NCI-H1417 (cell line): ENCODE data around the gene ATP8B1.

ENCODE experiments used
- DNase-seq, 3 experiments: peaks; one replicate each; lab custom pipeline; 2025; lab: John Stamatoyannopoulos, UW

The ATP8B1 gene

DNA sequence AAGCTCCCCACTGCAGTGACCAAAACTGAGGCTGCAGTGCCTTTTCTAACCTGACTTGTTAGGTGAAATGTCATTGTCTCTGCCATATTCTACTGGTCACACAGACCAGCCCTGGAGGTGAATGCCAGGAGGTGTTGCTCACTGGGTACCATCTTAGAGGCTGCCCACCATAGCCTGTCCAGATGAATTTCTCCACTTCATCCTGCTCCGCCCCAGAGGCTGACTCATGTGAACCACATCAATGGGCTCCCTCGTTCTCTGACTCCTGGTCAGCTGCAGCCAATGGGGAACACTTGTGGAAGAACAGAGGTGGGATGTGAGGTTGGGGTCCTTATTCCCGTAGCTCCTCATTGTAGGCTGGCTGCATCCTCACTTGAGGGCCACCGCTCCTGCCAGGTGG is 178.1 kb downstream of the ATP8B1 start:
- DNase-seq = no peak

DNA sequence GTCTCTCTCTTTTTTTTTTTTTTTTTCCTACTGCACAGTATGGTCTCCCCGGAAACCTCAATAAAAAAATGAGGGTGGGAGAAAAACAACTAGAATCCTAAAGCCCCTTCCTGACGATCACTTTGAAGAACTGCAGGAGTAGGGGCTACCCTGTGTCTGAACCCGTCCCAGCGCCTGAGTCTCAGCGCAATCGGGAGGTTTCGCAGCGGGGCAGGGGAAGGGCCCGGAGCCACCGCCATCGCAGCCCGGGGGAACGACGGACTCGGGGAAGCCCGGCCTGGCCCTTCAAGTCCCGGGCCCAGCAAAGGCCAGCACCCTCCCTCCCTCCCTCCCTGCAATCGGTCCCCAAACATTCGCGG is 181.9 kb downstream of the ATP8B1 start:
- DNase-seq = no peak

DNA sequence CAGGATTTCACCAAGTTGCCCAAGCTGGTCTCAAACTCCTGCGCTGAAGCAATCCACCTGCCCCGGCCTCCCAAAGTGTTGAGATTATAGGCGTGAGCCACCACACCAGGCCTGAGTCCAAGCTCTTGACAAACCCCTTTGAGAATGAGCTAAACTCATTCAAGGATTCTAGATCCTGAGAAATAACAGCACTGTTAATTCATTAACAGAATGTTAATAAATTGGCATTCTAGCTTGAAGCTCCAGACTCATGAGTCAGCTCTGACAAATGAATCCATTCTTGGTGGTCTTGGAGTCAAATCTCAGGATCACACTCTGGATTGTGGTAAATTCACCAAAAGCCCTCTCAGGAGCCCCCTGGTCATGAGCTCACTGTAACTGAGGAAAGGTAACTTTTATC is 183.2 kb downstream of the ATP8B1 start:
- no peak for DNase-seq

DNA sequence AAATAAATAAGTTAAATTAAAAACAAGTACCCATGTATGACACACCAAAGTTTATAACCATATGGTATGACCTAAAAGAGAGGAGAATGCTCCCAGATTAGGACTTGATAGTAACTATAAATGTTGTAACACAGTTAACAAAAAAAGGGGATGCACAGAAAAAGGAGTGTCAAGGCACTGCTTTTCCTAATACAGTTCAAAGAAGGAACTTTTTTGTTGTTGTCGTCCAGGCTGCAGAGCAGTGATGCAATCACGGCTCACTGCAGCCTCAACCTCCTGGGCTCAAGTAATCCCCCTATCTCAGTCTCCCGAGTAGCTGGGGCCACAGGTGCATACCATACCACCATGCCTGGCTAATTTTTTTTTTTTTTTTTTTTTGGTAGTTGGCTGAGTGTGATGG is 184.2 kb downstream of the ATP8B1 start:
- DNase-seq = no peak

DNA sequence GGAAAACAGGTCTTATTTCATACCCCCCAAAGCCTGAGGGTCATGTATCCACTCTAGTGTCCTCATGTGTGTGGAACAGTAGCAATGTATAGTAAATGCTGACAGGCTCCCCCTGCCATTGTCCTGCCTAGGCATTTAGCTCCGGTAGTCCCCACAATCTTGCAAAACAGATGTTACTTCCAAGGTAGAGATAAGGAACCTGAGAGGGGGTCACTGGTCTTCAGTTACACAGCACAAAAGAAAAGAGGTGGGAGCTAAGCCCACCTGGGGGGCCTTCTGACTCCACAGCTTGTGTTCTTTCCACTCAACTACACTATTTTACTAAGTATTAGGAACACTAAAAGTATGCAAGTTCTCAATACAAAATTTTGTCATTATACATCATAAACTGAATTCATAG is 199.2 kb downstream of the ATP8B1 start:
- DNase-seq = no peak
